Activated CD4-positive, alpha-beta T cell treated with anti-CD3 and anti-CD28 coated beads, Interleukin-2, amount 10 ng/mL, durations not matched to agents 7 days and 5 days (primary cell): ENCODE results near the gene OR5H1. TPM values are rescaled to one million over a fixed set of nuclear protein-coding genes. Genes with fewer than 3 reads are reported as not detected.
"Not testable (repeated sequence)": the region's sequence is repeated elsewhere in the genome, so short reads cannot be mapped to it uniquely, and the experiment has no call there.

Source experiments
- CTCF ChIA-PET: fragments of 350-600 bp; sonication (Branson Sonifier 250); formaldehyde crosslinking; loops from one replicate; lab custom pipeline; 2021; ENCODE audit warnings: antibody characterized with exemption; lab: Charles Lee
- POLR2A ChIA-PET: fragments of 350-600 bp; sonication (Branson Sonifier 250); formaldehyde crosslinking; loops from one replicate; lab custom pipeline; 2021; ENCODE audit warnings: antibody characterized with exemption; lab: Charles Lee
- DNase-seq: peaks from one replicate; pipeline ENCODE4 v3.0.0-alpha.2; 2020
- H3K27ac Mint-ChIP-seq: one replicate; pipeline ENCODE4 v1.8.0; 2021; ENCODE audit warnings: mild to moderate bottlenecking, moderate library complexity, mixed read lengths
- H3K27me3 Mint-ChIP-seq: one replicate; pipeline ENCODE4 v1.8.0; 2021; ENCODE audit warnings: mixed read lengths
- H3K36me3 Mint-ChIP-seq: one replicate; pipeline ENCODE4 v1.8.0; 2021; ENCODE audit warnings: low read depth, mixed read lengths
- H3K4me1 Mint-ChIP-seq: one replicate; pipeline ENCODE4 v1.8.0; 2021; ENCODE audit warnings: mixed read lengths
- H3K4me3 Mint-ChIP-seq: one replicate; pipeline ENCODE4 v1.8.0; 2021; ENCODE audit warnings: mild to moderate bottlenecking, moderate library complexity, mixed read lengths
- H3K9me3 Mint-ChIP-seq: one replicate; pipeline ENCODE4 v1.8.0; 2021; ENCODE audit warnings: mixed read lengths
- total RNA-seq, 2 experiments: library from RNA; stranded (reverse); gene quantifications; one replicate each; pipeline ENCODE4 v1.2.3, GENCODE V29; 2021

The OR5H1 gene
- total RNA-seq, 2 experiments from 2014 or later: not detected

DNA sequence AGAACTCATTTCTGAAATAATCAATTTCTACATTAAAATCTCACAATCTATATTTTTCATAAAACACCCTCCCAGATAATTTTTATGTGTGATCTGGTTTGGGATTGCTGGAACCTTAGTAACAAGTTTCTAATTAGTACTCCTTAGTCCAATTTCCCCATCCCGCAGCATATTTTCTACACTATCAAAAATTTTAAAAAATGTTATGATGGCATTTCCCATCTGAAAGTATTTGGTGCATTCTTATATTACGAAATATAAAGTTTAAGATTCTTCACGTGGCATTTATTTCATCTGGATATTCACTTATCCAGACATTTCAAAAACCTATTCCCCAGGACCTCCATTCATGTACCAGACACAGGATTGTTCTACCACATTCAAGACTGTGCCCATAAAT, 18.2 kb downstream of the OR5H1 start:
- peaks cover 2% of the 10 kb centered on the region for H3K9me3 Mint-ChIP-seq
- H3K4me3 Mint-ChIP-seq: no peak overlapping the region
- H3K27ac Mint-ChIP-seq: no peak overlapping the region
- POLR2A ChIA-PET: no interaction called here
- no peaks in the 10 kb centered on the region for H3K36me3 Mint-ChIP-seq
- no peaks in the 10 kb centered on the region for H3K4me1 Mint-ChIP-seq
- DNase-seq: no peak
- CTCF ChIA-PET: no interaction called here
- peaks cover 8% of the 10 kb centered on the region for H3K27me3 Mint-ChIP-seq

DNA sequence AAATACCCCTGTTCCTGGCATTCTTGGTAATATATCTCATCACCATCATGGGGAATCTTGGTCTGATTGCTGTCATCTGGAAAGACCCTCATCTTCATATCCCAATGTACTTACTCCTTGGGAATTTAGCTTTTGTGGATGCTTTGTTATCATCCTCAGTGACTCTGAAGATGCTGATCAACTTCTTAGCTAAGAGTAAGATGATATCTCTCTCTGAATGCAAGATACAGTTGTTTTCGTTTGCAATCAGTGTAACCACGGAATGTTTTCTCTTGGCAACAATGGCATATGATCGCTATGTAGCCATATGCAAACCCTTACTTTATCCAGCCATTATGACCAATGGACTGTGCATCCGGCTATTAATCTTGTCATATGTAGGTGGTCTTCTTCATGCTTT, 18.9 kb downstream of the OR5H1 start:
- POLR2A ChIA-PET, H3K27me3 Mint-ChIP-seq, H3K36me3 Mint-ChIP-seq, H3K9me3 Mint-ChIP-seq, CTCF ChIA-PET, H3K27ac Mint-ChIP-seq, H3K4me3 Mint-ChIP-seq, DNase-seq, H3K4me1 Mint-ChIP-seq: not testable (repeated sequence)

DNA sequence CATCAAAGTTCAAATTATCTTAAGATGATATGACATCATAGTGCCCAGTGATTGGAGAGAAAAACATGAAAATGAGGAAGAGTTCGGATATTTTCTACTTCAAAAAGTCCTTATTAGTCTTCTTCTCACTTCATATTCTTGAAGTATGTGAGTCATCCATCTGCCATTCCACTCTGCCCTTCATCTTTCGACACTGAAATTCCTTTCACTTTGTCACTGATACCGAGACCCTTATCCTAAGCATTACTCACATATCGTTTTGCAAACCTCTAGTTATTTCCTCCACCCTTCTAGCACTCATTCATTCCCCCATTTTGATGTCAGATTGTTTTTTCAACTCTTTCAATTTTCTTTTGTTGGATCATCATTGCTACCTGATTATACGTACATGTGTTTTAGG, 20.7 kb downstream of the OR5H1 start:
- POLR2A ChIA-PET: no interaction called here
- peaks cover 3% of the 10 kb centered on the region for H3K27me3 Mint-ChIP-seq
- no peak for DNase-seq
- CTCF ChIA-PET: no interaction called here
- H3K4me1 Mint-ChIP-seq: no peaks in the 10 kb centered on the region
- H3K36me3 Mint-ChIP-seq: no peaks in the 10 kb centered on the region
- no peak overlapping the region for H3K4me3 Mint-ChIP-seq
- H3K9me3 Mint-ChIP-seq: peaks cover 2% of the 10 kb centered on the region
- no peak overlapping the region for H3K27ac Mint-ChIP-seq

- CTCF ChIA-PET: no interaction called here
- no peak for DNase-seq
- H3K4me3 Mint-ChIP-seq: no peak within 1 kb of the TSS
- H3K9me3 Mint-ChIP-seq: no peaks in the 10 kb centered on the region
- H3K36me3 Mint-ChIP-seq: no peaks in the 10 kb centered on the region
- H3K4me1 Mint-ChIP-seq: no peaks in the 10 kb centered on the region
- peaks cover 2% of the 10 kb centered on the region for H3K27me3 Mint-ChIP-seq
- no peak within 1 kb of the TSS for H3K27ac Mint-ChIP-seq
- POLR2A ChIA-PET: no interaction called here
Observed at GRCh38 chr3:98166396-98166795, 35.9 kb downstream of the OR5H1 start, which contains the start of gene OR5H15. OR5H15 (plus strand) TSS chr3:98166696; CDS start chr3:98168700, 2,004 bp downstream.

DNA sequence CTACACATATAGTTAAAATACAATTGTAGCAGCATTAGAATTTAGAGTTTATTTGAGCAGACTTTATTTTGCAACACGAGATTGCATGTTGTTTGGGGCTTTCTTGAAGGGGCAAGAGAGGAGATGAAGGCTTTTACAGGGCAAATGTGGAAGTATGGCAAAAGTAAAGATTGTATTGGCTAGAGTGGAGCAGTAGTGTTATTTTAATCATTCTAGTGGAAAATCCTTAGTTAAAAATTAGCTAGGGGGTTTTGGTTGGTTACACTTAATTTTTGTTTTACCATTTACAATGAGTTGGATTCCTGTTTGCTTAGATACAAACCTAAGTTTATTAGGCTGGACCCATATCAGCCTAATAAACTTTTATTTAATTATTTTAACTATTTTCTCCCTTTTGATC, 40.5 kb downstream of the OR5H1 start:
- peaks cover 2% of the 10 kb centered on the region for H3K27me3 Mint-ChIP-seq
- POLR2A ChIA-PET: no interaction called here
- no peak overlapping the region for H3K27ac Mint-ChIP-seq
- H3K36me3 Mint-ChIP-seq: no peaks in the 10 kb centered on the region
- peaks cover 4% of the 10 kb centered on the region for H3K4me1 Mint-ChIP-seq
- CTCF ChIA-PET: no interaction called here
- H3K9me3 Mint-ChIP-seq: no peaks in the 10 kb centered on the region
- no peak for DNase-seq
- H3K4me3 Mint-ChIP-seq: no peak overlapping the region

GRCh38 chr3:98172621-98173020, 42.1 kb downstream of the OR5H1 start:
- CTCF ChIA-PET: no interaction called here
- POLR2A ChIA-PET: no interaction called here
- H3K4me1 Mint-ChIP-seq: peaks cover 4% of the 10 kb centered on the region

GRCh38 chr3:98180319-98180890, 49.9 kb downstream of the OR5H1 start:
- Mint-ChIP-seq H3K4me3 (no peak overlapping the region), H3K36me3 (no peaks in the 10 kb centered on the region), H3K27me3 (no peaks in the 10 kb centered on the region), H3K27ac (no peak overlapping the region), H3K4me1 (no peaks in the 10 kb centered on the region), H3K9me3 (peaks cover 3% of the 10 kb centered on the region)
- ChIA-PET CTCF (no interaction called here), POLR2A (no interaction called here)
- DNase-seq: no peak

More at GRCh38 chr3:98172621-98173020, 42.1 kb downstream of the OR5H1 start:
- Mint-ChIP-seq H3K4me3 (no peak overlapping the region), H3K27ac (no peak overlapping the region), H3K27me3 (peaks cover 2% of the 10 kb centered on the region), H3K9me3 (peaks cover 3% of the 10 kb centered on the region), H3K36me3 (no peaks in the 10 kb centered on the region)
- no peak for DNase-seq

- no peak overlapping the region for H3K27ac Mint-ChIP-seq
- H3K27me3 Mint-ChIP-seq: no peaks in the 10 kb centered on the region
- CTCF ChIA-PET: no interaction called here
- POLR2A ChIA-PET: no interaction called here
- no peak for DNase-seq
- no peak overlapping the region for H3K4me3 Mint-ChIP-seq
- H3K36me3 Mint-ChIP-seq: no peaks in the 10 kb centered on the region
- no peaks in the 10 kb centered on the region for H3K4me1 Mint-ChIP-seq
- H3K9me3 Mint-ChIP-seq: no peaks in the 10 kb centered on the region
Observed at GRCh38 chr3:98182196-98182595, 51.7 kb downstream of the OR5H1 start.

- Mint-ChIP-seq H3K27me3 (no peaks in the 10 kb centered on the region), H3K9me3 (no peaks in the 10 kb centered on the region), H3K4me3 (no peak overlapping the region), H3K36me3 (no peaks in the 10 kb centered on the region), H3K27ac (no peak overlapping the region), H3K4me1 (peaks cover 10% of the 10 kb centered on the region)
- ChIA-PET CTCF (no interaction called here), POLR2A (no interaction called here)
- no peak for DNase-seq
Observed at GRCh38 chr3:98185180-98185579, 54.7 kb downstream of the OR5H1 start.

Other genes starting within 250 kb of the OR5H1 start
- gene RIOX2, start 158.3 kb upstream of the OR5H1 start, total RNA-seq: 10 to 100 TPM; 38.4 to 42.0 TPM
- not detected for gene GABRR3, start 95.4 kb upstream of the OR5H1 start, total RNA-seq
- gene OR5AC2, start 43.5 kb upstream of the OR5H1 start, total RNA-seq: not detected
- gene OR5H14, start 16.8 kb downstream of the OR5H1 start, total RNA-seq: not detected
- not detected for gene OR5H15, start 36.0 kb downstream of the OR5H1 start, total RNA-seq
- gene OR5H6, start 133.5 kb downstream of the OR5H1 start, total RNA-seq: not detected
- gene OR5H2, start 151.8 kb downstream of the OR5H1 start, total RNA-seq: not detected
- not detected for gene OR5K4, start 223.1 kb downstream of the OR5H1 start, total RNA-seq